GM04504 (cell line): Measurements from ENCODE around the gene SLC19A2.
A peak's percentile ranks its signal among the peaks of the same experiment; 100 is the strongest.

Experiments
- DNase-seq: peaks from one replicate; pipeline ENCODE4 v3.0.0-alpha.2; 2012; ENCODE audit warnings: low read depth

SLC19A2 gene

DNA sequence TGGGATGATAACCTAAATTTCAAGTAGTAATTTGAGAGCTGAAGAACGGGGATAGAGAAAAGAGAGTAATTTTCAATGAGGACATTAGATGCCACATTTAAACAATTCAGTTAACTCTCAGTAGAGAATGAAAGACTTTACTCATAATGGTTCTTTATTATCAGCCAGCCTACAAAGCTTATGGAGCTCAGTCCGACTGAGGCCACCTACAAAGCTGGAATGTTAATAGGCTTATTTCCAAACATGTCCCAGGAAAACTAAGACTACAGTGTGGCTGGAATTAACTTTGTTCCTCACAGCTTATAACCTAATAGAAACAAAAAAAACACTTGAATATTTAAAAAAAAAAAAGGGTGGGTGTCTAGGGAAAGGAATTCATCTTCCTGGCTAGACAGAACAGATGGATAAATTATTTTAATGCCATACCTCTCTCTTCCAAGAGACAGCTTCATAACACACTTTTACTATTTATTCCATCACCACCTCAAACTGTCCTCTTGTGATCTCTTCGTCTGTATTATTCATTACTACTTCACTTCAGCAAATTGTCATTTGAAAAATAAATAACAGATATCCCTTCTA, 9.8 kb downstream of the SLC19A2 start:
- no peak for DNase-seq

DNA sequence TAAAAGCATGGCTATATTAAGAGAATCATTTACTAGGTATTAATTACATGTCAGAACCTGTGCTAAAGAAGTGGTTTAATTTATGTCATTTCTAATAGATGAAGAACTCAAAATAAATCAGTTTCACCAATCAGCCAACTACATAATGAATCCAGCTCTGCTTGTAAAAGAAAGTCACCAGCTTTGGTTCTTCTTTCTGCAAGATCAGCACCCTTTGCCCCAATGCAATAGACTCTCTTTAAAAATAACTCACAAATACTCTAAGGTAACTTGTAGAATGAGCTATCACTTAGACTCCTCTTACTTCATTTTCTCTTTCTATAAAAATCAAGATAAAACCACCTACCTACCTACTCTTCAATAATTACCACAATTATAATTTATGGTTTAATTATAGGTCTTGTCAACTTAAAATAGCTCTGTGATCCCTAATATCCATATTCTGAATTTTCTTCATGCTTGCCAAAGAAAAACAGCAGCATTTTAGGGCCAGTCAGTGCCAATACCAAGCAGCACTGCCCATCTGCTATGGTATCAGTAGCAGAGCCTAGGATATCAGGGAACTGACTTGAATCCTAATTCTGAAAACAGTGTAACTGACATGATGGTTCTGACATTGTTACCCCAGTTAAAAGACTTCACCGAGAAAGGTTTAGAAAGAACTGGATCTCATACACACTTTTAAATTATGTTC, 11.3 kb downstream of the SLC19A2 start:
- no peak for DNase-seq

DNA sequence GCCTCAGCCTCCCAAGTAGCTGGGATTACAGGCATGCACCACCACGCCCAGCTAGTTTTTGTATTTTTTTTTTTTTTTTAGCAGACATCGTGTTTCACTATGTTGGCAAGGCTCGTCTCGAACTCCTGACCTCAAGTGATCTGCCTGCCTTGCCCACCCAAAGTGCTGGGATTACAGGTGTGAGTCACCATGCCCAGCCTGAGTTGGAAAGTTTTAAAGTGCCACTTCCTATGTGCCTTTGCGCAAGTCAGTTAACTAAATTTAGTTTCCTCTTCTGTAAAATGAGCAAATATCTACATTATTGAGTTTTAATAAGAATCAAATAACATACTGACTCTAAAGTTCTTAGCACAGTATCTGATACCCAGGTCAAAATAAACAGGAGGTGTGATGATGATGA, 12.4 kb downstream of the SLC19A2 start:
- DNase-seq = no peak

DNA sequence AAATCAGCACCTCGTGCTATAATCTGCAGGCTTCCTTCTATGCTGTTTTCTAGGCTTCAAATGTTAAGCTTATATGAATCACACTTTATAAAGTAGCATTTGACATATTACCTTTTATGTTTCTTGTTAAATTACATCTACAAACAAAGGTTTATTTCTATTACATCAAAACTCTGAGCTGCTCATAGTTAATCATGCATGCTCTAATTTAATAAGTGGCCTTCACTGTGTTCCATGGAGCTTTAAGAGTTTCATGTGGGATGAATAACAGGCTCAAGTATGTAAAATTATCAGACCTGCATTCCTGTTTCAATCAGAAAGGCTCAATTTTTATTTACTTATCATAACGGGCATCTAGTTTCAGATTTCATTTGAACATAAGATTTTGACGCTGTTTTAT, 13.0 kb downstream of the SLC19A2 start:
- no peak for DNase-seq

DNA sequence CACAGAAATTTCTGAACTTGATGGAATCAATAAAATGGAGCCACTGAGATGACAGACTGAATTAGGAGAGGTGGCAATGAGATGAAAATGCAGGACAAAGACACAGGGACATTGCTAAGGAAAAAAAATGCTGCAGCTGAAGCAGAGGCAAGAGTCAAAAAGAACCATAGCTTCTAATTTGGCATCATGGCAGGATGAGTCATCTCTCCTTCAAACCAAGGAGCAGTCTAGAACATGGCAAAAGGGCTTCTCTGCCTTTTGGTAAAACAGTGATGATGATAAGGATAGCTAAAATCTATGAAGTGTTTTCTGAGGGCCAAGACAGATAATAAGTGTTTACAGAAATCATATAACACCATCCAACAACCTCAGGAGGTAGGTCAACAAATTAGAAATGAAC, 16.8 kb downstream of the SLC19A2 start:
- DNase-seq = no peak

DNA sequence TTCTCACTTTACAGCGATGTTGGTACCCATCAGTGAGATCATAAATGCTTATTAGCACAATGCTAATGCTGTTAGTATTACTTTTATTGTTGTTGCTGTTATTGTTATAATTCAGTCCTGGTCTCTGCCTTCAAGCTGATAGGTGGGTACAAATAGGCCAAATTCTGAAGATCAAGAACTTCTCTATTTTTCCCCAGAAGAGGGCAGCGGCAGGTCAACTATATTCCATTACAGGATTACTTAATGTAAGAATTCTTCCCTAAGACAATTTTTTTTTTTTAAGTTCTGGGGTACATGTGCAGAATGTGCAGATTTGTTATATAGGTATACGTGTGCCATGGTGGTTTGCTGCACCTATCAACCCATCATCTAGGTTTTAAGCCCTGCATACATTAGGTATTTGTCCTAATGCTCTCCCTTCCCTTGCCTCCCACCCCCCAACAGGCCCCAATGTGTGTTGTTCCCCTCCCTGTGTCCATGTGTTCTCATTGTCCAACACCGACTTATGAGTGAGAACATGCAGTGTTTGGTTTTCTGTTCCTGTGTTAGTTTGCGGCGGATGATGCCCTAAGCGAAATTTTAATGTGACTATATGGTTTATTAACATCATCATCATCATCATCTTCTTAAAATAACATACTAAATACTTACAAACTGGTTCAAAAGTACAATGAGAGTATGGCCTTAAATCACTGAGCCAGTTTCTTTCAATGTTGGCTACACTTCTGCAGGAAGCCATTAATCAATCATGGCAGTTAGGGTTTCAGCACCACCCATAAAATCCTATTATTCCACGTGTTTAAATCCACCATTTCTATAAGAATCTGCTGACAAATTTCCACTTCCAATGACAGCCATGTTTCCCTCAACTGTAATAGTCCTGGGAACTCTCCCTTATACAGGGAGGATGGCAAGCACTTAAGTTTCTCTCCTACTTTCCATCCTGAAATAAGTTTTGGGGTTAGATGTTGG, 19.2 kb downstream of the SLC19A2 start:
- DNase-seq = peak; percentile 20

DNA sequence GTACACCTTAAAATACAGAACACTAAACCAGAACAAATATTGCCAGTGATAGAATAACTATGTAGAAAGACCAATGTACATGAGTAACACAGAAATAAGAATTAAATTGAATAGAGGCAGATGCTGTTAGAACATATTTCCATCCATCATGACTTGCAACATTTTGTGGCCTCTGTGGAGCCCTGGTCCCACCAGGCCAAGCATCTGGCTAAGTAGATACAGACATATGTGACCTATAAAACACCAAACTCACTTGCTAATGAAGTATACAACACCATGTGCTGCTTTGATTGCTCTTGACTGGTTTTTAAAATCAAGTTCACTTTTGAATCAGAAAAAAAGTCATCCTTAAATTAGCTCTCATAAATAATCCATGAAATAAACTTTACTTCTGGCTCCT, 20.5 kb downstream of the SLC19A2 start:
- no peak for DNase-seq

DNA sequence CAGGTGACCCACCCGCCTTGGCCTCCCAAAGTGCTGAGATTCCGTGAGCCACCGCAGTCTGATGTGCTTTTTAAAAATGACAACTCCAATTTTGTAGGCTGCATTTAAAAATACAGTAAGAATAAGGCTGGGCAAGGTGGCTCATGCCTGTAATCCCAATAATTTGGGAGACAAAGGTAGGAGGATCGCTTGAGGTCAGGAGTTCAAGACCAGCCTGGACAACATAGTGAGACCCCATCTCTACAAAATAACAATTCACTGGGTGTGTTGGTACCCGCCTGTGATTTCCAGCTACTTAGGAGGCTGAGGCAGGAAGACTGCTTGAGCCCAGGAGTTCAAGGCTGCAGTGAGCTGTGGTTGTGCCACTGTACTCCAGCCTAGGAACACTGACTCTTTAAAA, 23.4 kb downstream of the SLC19A2 start:
- no peak for DNase-seq

DNA sequence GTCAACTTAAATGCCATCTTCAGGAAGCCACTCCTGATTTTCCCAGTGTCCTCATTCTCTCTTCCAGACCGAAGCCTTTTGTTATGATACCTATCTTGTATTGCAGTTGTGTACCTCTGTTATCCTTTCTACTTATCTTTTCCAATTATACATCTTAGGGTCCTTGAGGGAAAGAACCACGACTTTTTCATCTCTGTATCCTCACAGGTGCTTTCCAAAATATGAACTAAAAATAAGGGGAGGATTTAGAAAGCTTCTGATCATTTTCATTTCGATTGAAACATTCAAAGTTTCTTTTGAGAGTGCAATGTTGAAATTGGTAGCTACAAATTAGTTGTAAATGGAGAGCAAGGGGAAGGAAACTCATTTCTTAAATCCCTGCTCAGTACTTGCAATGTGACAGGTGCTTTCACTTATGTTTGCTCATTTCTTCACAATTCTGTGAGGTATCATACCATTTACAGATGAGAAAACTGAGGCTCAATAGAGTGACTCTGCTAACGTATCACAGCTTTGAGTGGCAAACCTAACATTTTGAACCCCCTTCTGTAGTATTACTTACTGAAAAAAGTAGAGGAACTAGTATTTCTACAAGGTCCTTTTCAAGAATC, 24.2 kb downstream of the SLC19A2 start:
- DNase-seq = no peak

DNA sequence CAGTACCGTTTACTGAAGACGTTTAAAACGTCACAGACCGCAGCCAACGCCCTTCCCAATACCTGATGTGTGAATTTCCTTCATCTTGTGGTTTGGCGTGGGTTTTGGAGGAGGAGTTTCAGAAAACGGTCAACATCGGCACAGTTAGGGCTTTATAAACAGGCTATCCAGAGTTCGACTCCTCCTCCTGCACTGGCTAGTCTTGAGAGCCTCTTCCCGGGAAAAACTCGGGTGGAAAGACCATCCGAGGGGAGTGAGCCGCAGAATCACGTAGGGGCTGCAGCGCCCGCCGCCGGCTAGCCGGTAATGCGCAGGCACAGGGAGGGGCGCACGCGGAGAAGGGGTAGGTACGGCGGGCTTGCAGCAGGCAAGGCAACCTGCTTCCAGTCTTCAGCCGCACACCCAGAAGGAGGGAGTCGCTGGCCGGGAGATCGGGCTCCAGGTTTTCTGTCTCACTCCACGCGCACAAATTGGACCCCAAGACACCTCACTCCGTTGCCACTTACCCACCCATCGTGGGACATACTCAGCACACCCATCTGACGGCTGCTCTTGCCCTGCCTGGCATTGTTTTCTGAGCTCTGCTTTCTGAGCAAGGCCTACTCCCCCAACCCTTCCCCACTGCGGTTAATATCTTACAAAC, 25.4 kb downstream of the SLC19A2 start:
- no peak for DNase-seq

DNA sequence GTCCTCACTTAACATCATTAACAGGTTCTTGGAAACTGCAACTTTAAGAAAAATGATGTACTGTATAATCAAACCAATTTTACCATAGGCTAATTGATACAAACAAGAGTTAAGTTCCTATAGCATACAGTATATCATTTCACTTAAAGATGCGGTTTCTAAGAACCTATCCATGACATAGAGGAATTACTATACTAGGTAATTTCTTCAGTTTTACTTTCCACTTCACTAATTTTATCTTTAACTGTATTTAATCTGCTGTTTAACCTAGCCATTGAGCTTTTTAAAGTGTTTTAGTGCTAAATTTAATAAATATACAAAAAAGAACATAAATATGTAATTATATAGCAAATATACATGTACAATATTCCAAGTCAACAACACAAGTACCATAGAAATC, 28.3 kb downstream of the SLC19A2 start:
- no peak for DNase-seq

DNA sequence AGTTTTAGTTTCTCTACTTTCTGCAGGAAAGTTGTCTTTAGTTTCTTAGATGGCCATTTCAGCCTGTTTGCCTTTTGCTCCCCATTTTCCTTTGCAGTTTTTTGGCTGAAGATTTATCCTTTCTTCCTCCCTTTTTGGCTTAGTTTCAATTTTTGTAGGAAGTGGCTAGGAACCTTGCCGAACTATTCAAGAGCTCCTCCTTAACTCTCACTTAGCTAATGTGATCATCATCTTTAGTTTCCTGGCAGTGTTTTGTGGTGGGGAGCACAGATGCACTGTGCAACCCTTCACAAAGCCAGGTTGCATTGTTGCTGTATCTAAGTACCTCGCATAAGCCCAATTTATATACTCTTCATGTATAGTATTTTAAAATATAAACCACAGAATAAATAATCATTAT, 29.7 kb downstream of the SLC19A2 start:
- DNase-seq = no peak

DNA sequence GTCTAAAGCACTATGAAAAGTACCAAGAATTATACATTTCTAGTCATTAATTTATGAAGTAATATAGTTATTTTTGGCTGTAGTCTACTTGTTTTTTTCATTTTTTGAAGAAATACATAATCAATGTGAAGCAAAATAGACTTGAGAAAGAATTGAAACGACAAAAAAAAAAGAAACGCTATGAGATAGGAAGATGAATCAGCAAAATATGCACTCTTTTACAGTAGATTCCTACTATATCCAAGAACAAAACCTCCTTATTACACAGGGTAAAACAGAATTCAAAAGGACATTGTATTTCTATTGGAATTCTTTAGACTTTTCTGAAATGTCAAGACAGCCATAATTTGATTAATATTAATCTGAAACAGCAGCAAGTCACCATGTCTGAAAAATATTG, 32.8 kb downstream of the SLC19A2 start:
- no peak for DNase-seq

DNA sequence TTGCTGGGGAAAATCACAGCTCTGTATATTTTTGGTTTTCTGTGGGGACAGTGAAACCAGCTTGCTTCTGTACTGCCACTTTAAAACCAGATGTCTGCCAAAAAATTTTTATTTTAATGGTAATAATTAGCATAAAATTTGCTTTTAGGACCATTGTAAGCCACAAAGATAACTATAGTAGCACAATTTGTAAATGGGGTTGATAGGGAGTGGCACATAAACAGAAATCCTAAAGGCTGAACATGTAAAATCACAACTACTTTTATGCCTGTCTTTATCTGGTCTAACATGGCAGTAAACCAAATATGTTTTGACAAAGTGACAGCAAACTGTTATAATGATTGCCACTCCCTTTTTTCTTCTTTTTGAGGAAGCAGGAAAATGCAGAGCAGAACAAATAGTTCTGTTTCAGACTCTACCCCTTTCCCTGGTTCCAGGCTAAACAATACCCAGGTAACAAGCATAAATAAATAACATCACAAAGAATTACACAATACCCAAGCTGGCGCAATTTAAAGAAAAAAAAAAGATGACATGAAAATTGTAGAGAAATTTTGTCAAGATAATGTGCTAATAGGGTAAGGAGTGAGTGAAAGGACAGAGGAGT, 34.4 kb downstream of the SLC19A2 start:
- no peak for DNase-seq

DNA sequence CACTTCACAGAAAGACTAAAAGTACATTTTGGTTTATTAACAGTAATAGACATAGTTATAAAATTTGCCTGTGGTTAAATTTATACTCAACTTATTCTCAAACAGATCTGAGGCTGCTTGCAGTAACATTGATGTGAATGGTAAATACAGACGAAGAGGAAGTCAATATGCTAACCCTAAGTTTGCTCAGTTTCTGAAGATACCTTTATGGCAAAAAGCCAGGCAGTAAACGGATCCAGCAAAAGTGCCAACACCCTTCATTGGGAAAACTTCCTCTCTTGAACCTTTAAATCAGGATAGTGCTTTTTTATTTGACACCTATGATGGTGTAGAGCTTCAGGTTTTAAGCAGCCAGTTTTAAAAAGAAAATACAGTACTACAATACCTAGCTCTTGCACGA, 41.8 kb downstream of the SLC19A2 start:
- DNase-seq = no peak

DNA sequence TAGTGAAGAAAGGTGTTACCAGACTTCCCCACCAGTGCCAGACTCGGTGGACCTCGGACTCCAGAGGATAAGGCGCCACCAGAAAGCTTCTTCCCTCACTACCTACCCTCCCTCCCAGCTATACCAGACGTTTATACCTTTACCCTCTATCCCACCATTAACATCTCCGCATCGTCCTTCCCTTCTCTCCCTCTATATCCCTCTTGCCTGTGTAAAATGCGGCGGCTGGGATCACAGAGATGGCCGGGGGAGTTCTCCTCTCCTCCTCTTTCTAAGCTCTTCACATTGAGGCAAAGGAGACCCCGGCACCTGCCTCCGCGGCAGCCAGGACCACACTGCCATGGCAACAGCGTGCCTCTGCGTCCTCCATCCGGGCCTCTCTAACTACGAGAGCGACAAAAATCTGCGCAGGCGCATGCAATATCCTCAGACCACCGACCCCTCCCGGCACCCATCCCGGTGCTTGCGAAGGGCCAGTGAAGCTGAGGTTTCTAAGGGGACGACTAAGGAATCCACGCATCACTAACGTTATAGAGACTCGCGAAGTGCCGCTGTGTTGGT, 58.6 kb downstream of the SLC19A2 start, which contains the start of gene CCDC181:
Gene CCDC181, minus strand, starts transcription at position 394 of the 561 bp plus-strand sequence. CDS start 2,547 bp downstream, outside the sequence.
- DNase-seq = no peak

DNA sequence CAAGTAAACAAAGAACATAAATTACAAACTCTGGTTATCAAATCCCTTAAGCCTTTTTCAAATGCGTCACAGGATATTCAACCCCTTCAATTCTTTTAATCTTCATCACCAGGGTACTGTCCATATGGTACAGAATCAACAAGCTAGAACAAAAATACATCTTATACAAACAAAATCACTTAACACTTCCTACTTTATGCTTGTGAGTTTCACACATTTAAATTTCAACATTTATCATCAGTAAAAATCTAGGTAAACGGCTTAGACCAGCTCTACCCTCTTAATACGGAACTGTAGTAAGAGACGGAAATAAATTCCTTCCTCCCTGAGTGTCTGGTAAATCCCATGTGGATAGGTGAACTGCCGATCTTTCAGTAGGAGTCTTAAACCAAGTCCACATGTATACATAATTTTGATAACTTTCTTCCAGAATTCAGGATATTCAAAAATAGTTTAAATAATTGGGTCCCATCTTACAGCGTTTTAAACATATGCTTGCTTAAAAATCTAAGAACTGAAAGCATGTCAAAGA, 59.5 kb downstream of the SLC19A2 start:
- DNase-seq = no peak

DNA sequence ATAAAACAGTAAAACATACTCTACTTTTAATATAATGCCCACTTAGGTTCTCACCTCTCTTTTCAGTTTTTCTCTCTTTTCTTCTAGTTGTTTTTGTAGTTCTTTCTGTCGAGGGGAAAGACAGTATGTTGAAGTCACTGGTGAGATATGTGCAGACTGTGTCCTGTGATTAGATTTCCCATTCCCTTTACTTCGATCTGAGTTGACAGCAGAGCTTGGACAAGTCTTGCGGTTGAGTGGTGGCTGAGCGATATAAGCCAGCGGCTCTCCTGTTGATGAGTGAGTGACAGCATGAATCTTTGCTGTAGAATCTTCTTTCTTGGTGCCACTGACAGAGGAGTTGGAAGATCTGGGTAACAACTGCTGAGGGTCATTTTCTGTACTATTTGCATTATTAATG, 64.4 kb downstream of the SLC19A2 start:
- DNase-seq = no peak

DNA sequence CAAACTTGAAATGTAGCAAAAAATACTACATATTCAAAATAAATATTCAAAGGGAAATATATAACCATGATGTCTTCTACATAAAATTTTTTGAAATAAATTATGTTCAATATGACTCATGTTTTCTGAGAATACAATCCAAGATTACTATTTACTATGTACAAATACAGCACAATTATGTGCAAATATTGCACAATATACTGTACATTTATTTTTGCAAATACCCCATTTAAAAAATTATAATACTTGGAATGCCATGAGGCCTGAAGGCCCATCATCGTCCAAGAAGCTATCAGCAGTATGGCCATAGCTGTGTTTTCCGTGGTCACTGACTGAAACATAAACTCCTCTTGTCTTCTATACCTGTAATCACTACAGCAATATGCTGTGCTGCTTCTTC, 70.8 kb downstream of the SLC19A2 start:
- DNase-seq = no peak
